Ammon's horn (tissue), 1 donor: ENCODE results near the gene EFCAB12.

ENCODE experiments used
- DNase-seq: peaks from one replicate; pipeline ENCODE4 v3.0.0-alpha.2; 2016; ENCODE audit warnings: low spot score

The EFCAB12 gene

GRCh38 chr3:129428376-129429079 is at the start of gene EFCAB12:
Gene EFCAB12 (minus strand): TSS chr3:129428636. CDS start chr3:129428488, 148 bp downstream.
- peak; percentile 99 for DNase-seq

DNA sequence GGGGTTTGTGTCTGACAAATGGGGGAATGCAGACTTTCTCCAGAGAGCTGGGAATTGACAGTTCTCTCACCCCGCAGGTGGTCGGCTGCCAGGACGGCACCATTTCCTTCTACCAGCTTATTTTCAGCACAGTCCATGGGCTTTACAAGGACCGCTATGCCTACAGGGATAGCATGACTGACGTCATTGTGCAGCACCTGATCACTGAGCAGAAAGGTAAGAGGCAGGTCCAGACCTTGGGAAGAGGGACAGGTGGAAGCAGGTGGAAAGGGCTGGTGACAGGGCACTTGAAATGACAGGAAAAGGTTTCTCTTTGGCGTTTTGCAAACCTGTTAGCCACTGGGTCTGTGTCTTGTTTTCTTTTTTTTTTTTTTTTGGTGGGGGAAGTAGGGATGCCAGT is 48.1 kb upstream of the EFCAB12 start:
- DNase-seq = no peak

- no peak for DNase-seq
Measured at GRCh38 chr3:129475863-129476262, 47.4 kb upstream of the EFCAB12 start.

GRCh38 chr3:129474984-129475804 is 46.8 kb upstream of the EFCAB12 start:
- no peak for DNase-seq

GRCh38 chr3:129473769-129474152 is 45.3 kb upstream of the EFCAB12 start:
- DNase-seq = no peak

- no peak for DNase-seq
Measured at GRCh38 chr3:129473067-129473768, 44.8 kb upstream of the EFCAB12 start.

- DNase-seq = no peak
Measured at GRCh38 chr3:129470861-129471260, 42.4 kb upstream of the EFCAB12 start.

DNA sequence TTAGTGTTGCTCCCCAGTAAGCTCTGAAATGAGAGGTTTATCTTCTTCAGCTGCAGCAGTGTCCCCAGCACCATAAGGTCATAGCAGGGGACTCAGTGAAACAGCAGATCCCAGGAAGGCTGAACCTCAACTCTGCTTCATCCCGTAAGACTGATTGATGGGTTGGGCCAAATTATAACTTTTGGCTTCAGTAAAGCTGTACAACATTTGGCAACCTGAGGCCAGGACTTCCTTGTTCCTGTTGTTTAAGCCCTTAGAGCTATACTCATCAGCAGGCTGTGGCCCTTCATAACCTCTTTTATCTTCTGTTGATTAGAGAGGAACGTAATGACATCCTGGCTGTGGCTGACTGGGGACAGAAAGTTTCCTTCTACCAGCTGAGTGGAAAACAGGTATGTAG is 40.6 kb upstream of the EFCAB12 start:
- no peak for DNase-seq

DNA sequence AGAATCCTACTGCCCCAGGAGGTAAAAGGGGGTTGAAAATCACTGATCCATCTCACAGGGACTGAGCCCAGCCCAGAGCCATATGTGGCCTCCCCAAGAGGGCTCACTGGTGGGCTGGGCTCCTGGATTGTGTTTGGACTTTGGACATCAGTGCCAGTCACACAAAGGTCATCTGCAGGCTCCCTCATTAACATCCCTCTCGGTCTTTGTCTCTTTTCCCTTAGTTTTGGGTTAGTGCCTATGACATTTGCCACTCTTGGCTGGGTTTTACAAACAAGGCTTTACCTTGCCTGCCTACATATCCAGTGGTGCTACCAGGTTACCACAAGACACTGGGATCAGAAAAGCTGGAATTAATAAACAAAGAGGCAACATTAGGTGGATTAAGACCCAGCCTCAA is 39.5 kb upstream of the EFCAB12 start:
- DNase-seq = no peak

- peak; percentile 43 for DNase-seq
Measured at GRCh38 chr3:129463716-129464115, 35.3 kb upstream of the EFCAB12 start.

GRCh38 chr3:129463094-129463493 is 34.7 kb upstream of the EFCAB12 start:
- DNase-seq = no peak

DNA sequence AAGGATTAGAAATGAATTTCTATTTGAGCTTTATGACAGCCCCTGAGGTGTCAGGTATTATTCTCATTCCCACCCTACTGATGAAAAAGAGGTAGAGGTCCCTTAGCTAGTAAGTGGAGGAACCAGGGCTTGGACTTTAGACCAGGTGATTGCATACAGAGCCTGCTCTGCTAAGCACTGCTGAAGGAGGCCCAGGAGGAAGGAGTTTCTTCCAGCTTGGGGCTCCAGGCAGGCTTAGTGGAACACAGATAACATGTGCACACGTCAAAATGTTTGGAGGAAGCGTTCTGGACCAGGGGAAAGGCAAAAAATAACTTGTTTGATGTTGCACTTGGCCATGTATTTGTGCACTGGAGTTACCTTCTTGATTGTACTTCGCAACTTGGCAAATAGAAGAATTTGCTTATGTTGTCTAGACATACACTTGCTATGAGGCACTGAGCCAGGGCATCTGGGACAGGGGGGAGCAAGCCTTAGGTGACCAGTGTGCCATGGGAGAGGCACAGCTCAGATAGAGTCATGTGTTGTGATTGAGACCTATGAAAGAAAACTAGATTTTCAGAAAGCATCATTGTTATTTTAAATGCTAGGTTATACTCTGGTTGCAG is 34.0 kb upstream of the EFCAB12 start:
- DNase-seq = no peak

DNA sequence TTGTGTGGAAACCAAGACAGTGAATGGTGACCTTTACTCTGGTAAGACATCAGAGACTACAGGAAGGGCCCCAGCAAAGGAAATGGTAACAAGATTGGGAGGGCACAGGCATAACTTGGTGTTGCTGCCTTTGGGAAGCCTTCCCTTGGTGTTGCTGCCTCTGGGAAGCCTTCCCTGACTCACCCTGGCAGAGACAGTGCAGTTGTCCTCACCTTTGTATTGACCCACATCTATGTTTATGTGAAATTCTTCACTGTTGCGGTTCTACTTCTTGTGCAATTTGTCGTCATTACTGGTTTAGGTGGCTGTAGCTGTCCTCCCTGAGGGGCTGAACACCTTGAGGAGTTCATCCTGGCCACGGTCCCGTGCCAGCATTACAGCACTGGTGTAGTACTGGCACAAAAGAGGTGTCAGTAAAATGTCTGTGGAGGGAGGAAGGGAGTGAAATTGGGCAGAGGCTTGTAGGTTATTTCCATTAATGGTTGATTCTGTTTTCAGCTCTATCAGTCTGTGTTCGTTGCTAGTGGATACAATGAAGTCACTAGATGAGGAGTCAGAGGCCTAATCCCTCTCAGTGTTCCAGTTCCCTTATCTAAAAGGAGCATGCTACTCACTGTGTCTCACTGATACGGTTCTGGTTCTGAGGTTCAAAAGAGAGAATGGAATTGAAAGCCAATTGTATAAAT is 33.2 kb upstream of the EFCAB12 start:
- peak; percentile 61 for DNase-seq

DNA sequence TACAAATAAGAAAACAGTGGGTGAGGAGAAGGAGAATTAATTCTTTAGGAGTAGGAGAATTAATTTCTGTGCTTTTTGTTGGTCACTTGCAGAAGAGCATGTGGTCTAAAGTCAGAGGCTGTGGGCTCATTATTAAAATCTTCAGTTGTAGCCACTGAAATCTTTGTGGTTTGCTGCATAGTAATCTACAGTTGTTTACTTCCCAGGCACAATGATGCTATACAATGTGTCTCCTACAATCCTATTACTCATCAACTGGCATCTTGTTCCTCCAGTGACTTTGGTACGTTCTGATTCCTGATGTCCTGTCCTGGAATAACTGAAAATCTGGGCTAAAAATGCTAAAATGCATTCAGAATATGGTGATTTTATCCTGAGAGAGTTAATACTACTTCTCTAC is 32.6 kb upstream of the EFCAB12 start:
- no peak for DNase-seq

- DNase-seq = no peak
Measured at GRCh38 chr3:129460572-129460971, 32.1 kb upstream of the EFCAB12 start.

DNA sequence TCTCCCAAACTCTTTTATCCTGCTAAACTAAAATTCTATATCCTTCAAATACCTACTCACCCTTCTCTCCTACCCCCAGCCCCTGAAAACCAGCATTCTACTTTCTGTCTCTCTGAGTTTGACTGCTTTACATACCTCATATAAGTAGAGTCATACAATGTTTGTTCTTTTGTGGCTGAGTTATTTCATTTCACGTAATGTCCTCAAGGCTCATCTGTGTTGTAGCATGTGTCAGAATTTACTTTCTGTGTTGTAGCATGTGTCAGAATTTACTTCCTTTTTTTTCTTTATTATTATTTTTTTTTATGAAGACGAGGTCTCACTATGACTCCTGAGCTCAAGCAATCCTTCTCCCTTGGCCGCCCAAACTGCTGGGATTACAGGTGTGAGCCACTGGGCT is 31.7 kb upstream of the EFCAB12 start:
- no peak for DNase-seq

- DNase-seq = no peak
Measured at GRCh38 chr3:129453732-129454131, 25.3 kb upstream of the EFCAB12 start.

GRCh38 chr3:129449279-129450115 is 21.1 kb upstream of the EFCAB12 start:
- DNase-seq = no peak

- no peak for DNase-seq
Measured at GRCh38 chr3:129448186-129448895, 19.9 kb upstream of the EFCAB12 start.

DNA sequence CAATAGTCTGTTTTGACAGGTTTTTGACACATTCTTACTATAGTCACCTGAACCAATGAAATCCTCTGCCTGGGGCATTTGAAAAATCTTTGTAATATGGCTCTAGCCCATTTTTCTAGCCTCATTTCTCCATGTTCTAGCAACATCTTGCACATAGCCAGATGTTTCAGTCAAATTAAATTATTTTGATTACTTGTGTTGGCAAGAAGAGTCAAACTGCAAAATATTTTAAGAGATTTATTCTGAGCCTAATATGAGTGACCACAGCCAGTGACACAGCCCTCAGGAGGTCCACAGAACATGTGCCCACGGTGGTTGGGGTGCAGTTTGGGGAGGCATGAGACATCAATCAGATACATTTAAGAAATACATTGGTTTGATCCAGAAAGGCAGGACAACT is 18.5 kb upstream of the EFCAB12 start:
- DNase-seq = no peak
